Large intestine (tissue), 12 donors: Measurements from ENCODE around the gene CEBPZ. TPM values are rescaled to one million over a fixed set of nuclear protein-coding genes. Genes with fewer than 3 reads are reported as not detected.

Source experiments
- DNase-seq, 2 donors: peaks; one replicate each; pipeline versions ENCODE4 v3.0.0 to v3.0.0-alpha.2; 2013
- H3K27ac ChIP-seq: one replicate; pipeline ENCODE4 v1.5.1; 2013; ENCODE audit warnings: low read length
- H3K27me3 ChIP-seq: 2 replicates; pipeline ENCODE4 v1.6.1; 2013; ENCODE audit warnings: low read length; ENCODE audit not compliant: control insufficient read depth, insufficient read depth
- H3K36me3 ChIP-seq: 2 replicates; pipeline ENCODE4 v1.6.1; 2013; ENCODE audit warnings: low read length; ENCODE audit not compliant: control insufficient read depth, insufficient read depth
- H3K4me1 ChIP-seq: one replicate; pipeline ENCODE4 v1.6.1; 2013; ENCODE audit warnings: low read length; ENCODE audit not compliant: control insufficient read depth, insufficient read depth
- H3K4me3 ChIP-seq: one replicate; pipeline ENCODE4 v1.5.1; 2013; ENCODE audit warnings: low read length
- H3K9me3 ChIP-seq: one replicate; pipeline ENCODE4 v1.6.1; 2013; ENCODE audit warnings: mild to moderate bottlenecking, low read depth, low read length, moderate library complexity; ENCODE audit not compliant: control insufficient read depth
- WGBS: methylation state at CpG from one replicate; pipeline ENCODE4 v1.1.5; 2013; ENCODE audit warnings: low lambda C conversion rate; ENCODE audit not compliant: insufficient coverage; 5-methylcytosine and 5-hydroxymethylcytosine counted together
- long read RNA-seq, 11 donors: transcript quantifications; one replicate each; lab custom pipeline, GENCODE V29; 2026
- polyA plus RNA-seq: library from polyadenylated mRNA; unstranded; fragments of 120-200 nt; gene quantifications from one replicate; pipeline ENCODE4 v1.2.1, GENCODE V29; 2013

CEBPZ gene
- polyA plus RNA-seq = 49.3 TPM
- long read RNA-seq, donor 1, transcript CEBPZ-201 (16 exons, 3,463 nt) = minor isoform, 5 of 15 reads
- long read RNA-seq, donor 1, transcript CEBPZ-203 (5 exons, 611 nt) = major isoform, 10 of 15 reads
- long read RNA-seq, donor 1, partial matches to known transcripts = 0 of 15 reads
- long read RNA-seq, donor 1, other reads (novel, unspliced or antisense) = 0 of 15 reads
- long read RNA-seq, donor 2, transcript CEBPZ-201 (16 exons, 3,463 nt) = minor isoform, 9 of 61 reads
- long read RNA-seq, donor 2, transcript CEBPZ-203 (5 exons, 611 nt) = major isoform, 14 of 61 reads
- long read RNA-seq, donor 2, partial matches to known transcripts = 38 of 61 reads
- long read RNA-seq, donor 2, other reads (novel, unspliced or antisense) = 0 of 61 reads
- long read RNA-seq, donor 3 = 0 reads
- long read RNA-seq, donor 4, partial matches to known transcripts = 0 of 2 reads
- long read RNA-seq, donor 4, other reads (novel, unspliced or antisense) = 0 of 2 reads
- long read RNA-seq, donor 5, transcript CEBPZ-203 (5 exons, 611 nt) = major isoform, 8 of 20 reads
- long read RNA-seq, donor 5, partial matches to known transcripts = 11 of 20 reads
- long read RNA-seq, donor 5, other reads (novel, unspliced or antisense) = 0 of 20 reads
- long read RNA-seq, donor 6, transcript CEBPZ-203 (5 exons, 611 nt) = major isoform, 12 of 34 reads
- long read RNA-seq, donor 6, transcript CEBPZ-201 (16 exons, 3,463 nt) = minor isoform, 5 of 34 reads
- long read RNA-seq, donor 6, partial matches to known transcripts = 17 of 34 reads
- long read RNA-seq, donor 6, other reads (novel, unspliced or antisense) = 0 of 34 reads
- long read RNA-seq, donor 7, transcript CEBPZ-203 (5 exons, 611 nt) = major isoform, 9 of 22 reads
- long read RNA-seq, donor 7, partial matches to known transcripts = 11 of 22 reads
- long read RNA-seq, donor 7, other reads (novel, unspliced or antisense) = 0 of 22 reads
- long read RNA-seq, donor 8, transcript CEBPZ-201 (16 exons, 3,463 nt) = minor isoform, 8 of 127 reads
- long read RNA-seq, donor 8, transcript CEBPZ-203 (5 exons, 611 nt) = major isoform, 22 of 127 reads
- long read RNA-seq, donor 8, partial matches to known transcripts = 97 of 127 reads
- long read RNA-seq, donor 8, other reads (novel, unspliced or antisense) = 0 of 127 reads
- long read RNA-seq, donor 9, transcript CEBPZ-203 (5 exons, 611 nt) = major isoform, 16 of 42 reads
- long read RNA-seq, donor 9, transcript CEBPZ-201 (16 exons, 3,463 nt) = minor isoform, 8 of 42 reads
- long read RNA-seq, donor 9, partial matches to known transcripts = 18 of 42 reads
- long read RNA-seq, donor 9, other reads (novel, unspliced or antisense) = 0 of 42 reads
- long read RNA-seq, donor 10, transcript CEBPZ-203 (5 exons, 611 nt) = major isoform, 16 of 35 reads
- long read RNA-seq, donor 10, transcript CEBPZ-201 (16 exons, 3,463 nt) = minor isoform, 6 of 35 reads
- long read RNA-seq, donor 10, partial matches to known transcripts = 13 of 35 reads
- long read RNA-seq, donor 10, other reads (novel, unspliced or antisense) = 0 of 35 reads
- long read RNA-seq, donor 11, transcript CEBPZ-203 (5 exons, 611 nt) = major isoform, 9 of 51 reads
- long read RNA-seq, donor 11, partial matches to known transcripts = 34 of 51 reads
- long read RNA-seq, donor 11, other reads (novel, unspliced or antisense) = 6 of 51 reads

DNA sequence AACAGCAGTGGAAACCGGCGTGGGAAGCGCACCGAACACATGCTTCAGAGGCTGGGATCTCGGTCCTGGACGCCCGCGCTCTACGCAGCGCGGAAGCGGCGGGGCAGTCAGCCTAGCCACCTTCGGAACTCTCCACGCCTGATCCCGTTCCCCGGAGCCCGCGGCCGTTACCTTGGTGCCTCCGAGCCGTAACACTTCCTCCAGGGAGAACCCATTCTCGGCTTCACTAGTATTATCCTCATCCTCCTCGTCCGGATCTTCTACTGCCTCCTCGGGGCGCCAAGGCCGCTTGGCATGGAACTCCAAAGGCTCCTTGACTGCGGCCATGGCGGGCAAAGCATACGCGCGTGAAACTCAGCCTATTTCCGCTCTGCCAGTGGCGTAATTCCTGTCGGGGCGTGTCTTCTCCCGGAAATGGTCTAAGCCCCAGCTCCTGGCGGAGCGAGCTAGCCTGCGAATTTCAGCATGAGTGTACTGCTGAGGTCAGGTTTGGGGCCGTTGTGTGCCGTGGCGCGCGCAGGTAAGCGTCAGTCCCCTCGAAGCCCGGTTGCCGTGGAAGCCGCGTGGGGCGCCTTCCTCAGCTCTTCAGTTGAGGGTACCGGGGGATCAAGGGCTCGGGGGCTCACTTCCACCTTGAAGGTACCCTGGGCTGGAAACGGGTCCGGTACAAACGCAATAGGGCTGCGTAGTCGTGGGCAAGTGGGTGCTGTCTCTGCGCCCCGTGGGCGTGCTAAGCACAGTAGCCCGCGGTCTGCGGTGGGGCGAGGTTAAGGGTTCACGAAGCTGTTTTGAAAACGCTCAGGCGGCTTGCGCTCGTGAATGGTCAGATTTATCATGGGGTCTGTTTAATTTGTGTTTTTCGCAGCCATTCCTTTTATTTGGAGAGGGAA, at the start of gene CEBPZ, which contains the start of gene NDUFAF7:
CEBPZ (minus strand) TSS at position 356 of the 890 bp plus-strand sequence; CDS start at position 327, 29 bp downstream.
NDUFAF7 (plus strand) TSS at position 418 of the 890 bp plus-strand sequence; CDS start at position 466, 48 bp downstream.
- no CpG with 5 or more reads among the region's 73 CpGs for WGBS
- Histone ChIP-seq H3K4me3 (peak within 1 kb of the TSS; percentile 85), H3K27ac (peak within 1 kb of the TSS; percentile 85), H3K36me3 (peaks cover 20% of the 10 kb centered on the region), H3K9me3 (no peaks in the 10 kb centered on the region), H3K27me3 (no peaks in the 10 kb centered on the region), H3K4me1 (peaks cover 17% of the 10 kb centered on the region)
- peak; percentile 93 to 96 for DNase-seq

DNA sequence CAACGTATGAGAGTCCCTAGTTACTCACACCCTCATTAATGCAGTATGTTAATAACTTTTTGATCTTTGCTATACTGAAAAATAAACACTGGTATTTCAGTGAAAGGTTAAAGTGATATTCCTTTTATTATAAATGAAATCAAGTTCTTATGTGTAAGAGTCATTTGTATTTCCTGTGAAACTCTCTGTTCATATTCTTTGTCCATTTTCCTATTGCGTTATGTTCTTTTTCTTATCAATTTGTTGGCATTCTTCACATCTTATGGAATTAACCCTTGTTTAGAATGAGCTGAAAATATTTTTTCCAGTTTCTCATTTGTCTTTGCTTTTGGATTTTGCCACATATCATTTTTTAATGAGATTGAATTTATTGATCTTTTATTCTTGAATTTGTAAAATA, 44.9 kb upstream of the CEBPZ start:
- DNase-seq = no peak
- H3K27me3 ChIP-seq = no peaks in the 10 kb centered on the region
- peaks cover 39% of the 10 kb centered on the region for H3K36me3 ChIP-seq
- 100% methylated on average over 2 of the region's 2 CpGs for WGBS
- H3K4me1 ChIP-seq = no peaks in the 10 kb centered on the region
- no peaks in the 10 kb centered on the region for H3K9me3 ChIP-seq
- no peak overlapping the region for H3K27ac ChIP-seq
- H3K4me3 ChIP-seq = no peak overlapping the region

GRCh38 chr2:37274359-37274965, 43.1 kb upstream of the CEBPZ start:
- no peak for DNase-seq
- Histone ChIP-seq H3K36me3 (peaks cover 42% of the 10 kb centered on the region), H3K9me3 (no peaks in the 10 kb centered on the region), H3K27me3 (no peaks in the 10 kb centered on the region), H3K4me3 (no peak overlapping the region), H3K27ac (no peak overlapping the region), H3K4me1 (no peaks in the 10 kb centered on the region)
- 63% methylated on average over 2 of the region's 6 CpGs for WGBS

DNA sequence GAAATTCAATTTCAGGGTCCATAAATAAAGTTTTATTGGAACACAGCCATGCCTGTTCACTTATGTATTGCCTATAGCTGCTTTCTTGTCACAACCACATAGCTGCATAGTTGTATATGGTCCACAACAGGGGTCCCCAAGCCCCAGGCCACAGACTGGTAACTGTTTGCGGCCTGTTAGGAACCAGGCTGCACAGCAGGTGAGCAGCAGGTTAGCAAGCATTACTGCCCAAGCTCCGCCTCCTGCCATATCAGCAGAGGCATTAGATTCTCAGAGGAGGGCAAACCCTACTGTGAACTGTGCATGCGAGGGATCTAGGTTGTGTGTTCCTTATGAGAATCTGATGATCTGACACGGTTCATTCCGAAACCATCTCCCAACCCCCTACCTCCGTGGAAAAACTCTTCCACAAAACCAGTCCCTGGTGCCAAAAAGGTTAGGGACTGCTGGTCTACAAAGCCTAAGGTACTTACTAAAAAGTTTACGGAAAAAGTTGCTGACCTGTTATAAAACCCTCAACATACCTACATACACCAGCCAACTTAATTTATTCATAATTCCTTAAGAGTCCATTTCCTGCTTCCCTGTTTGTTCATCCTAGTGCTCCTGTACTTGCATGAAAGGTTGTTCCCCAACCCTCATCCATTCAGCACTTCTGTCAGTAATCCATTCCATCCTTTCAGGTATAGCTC, 40.1 kb upstream of the CEBPZ start:
- Histone ChIP-seq H3K4me3 (no peak overlapping the region), H3K27me3 (no peaks in the 10 kb centered on the region), H3K27ac (no peak overlapping the region), H3K9me3 (no peaks in the 10 kb centered on the region), H3K36me3 (peaks cover 52% of the 10 kb centered on the region), H3K4me1 (no peaks in the 10 kb centered on the region)
- WGBS = no CpG with 5 or more reads among the region's 7 CpGs
- no peak for DNase-seq

GRCh38 chr2:37268111-37268510, 36.7 kb upstream of the CEBPZ start:
- Histone ChIP-seq H3K4me3 (no peak overlapping the region), H3K36me3 (peaks cover 44% of the 10 kb centered on the region), H3K9me3 (no peaks in the 10 kb centered on the region), H3K27ac (no peak overlapping the region), H3K4me1 (no peaks in the 10 kb centered on the region), H3K27me3 (no peaks in the 10 kb centered on the region)
- WGBS = 100% methylated on average over 1 of the region's 4 CpGs
- DNase-seq = no peak

- Histone ChIP-seq H3K9me3 (no peaks in the 10 kb centered on the region), H3K4me3 (no peak overlapping the region), H3K27me3 (no peaks in the 10 kb centered on the region), H3K27ac (no peak overlapping the region), H3K36me3 (peaks cover 41% of the 10 kb centered on the region), H3K4me1 (no peaks in the 10 kb centered on the region)
- no peak for DNase-seq
Measured at GRCh38 chr2:37267685-37268084, 36.3 kb upstream of the CEBPZ start.

GRCh38 chr2:37263839-37264238, 32.4 kb upstream of the CEBPZ start:
- no peaks in the 10 kb centered on the region for H3K27me3 ChIP-seq
- H3K4me1 ChIP-seq = no peaks in the 10 kb centered on the region
- no peak overlapping the region for H3K4me3 ChIP-seq
- DNase-seq = no peak
- WGBS = no CpG with 5 or more reads among the region's 2 CpGs
- no peaks in the 10 kb centered on the region for H3K9me3 ChIP-seq
- peaks cover 26% of the 10 kb centered on the region for H3K36me3 ChIP-seq
- H3K27ac ChIP-seq = no peak overlapping the region

- 75% methylated on average over 1 of the region's 2 CpGs for WGBS
- Histone ChIP-seq H3K36me3 (peaks cover 30% of the 10 kb centered on the region), H3K4me1 (no peaks in the 10 kb centered on the region), H3K4me3 (no peak overlapping the region), H3K27ac (no peak overlapping the region), H3K27me3 (no peaks in the 10 kb centered on the region), H3K9me3 (no peaks in the 10 kb centered on the region)
- no peak for DNase-seq
Measured at GRCh38 chr2:37262522-37262921, 31.1 kb upstream of the CEBPZ start.
